ENCODE data around the gene COMMD6. TPM values are rescaled to one million over a fixed set of nuclear protein-coding genes. Genes with fewer than 3 reads are reported as not detected.

Gene COMMD6
- total RNA-seq, 1 donor from 2014 or later, result 45.7 TPM

GRCh38 chr13:75530549-75530961 is 7.1 kb downstream of the COMMD6 start:
- no peak for DNase-seq (ENCODE audit: low read depth in 2 of 2)

GRCh38 chr13:75521956-75522355 is 15.7 kb downstream of the COMMD6 start:
- no peak for DNase-seq (ENCODE audit: low read depth in 2 of 2)

- DNase-seq (ENCODE audit: low read depth in 2 of 2), result no peak
Measured at GRCh38 chr13:75518439-75519088, 19.1 kb downstream of the COMMD6 start.

GRCh38 chr13:75514080-75514995 is 23.3 kb downstream of the COMMD6 start:
- DNase-seq (ENCODE audit: low read depth in 2 of 2), result no peak

- no peak for DNase-seq (ENCODE audit: low read depth in 2 of 2)
Measured at GRCh38 chr13:75513271-75513670, 24.4 kb downstream of the COMMD6 start.

GRCh38 chr13:75512253-75512652 is 25.4 kb downstream of the COMMD6 start:
- DNase-seq (ENCODE audit: low read depth in 2 of 2), result no peak

GRCh38 chr13:75511051-75511625 is 26.5 kb downstream of the COMMD6 start:
- DNase-seq (ENCODE audit: low read depth in 2 of 2), result no peak

- no peak for DNase-seq (ENCODE audit: low read depth in 2 of 2)
Measured at GRCh38 chr13:75508002-75508548, 29.6 kb downstream of the COMMD6 start.

GRCh38 chr13:75507027-75508001 is 30.3 kb downstream of the COMMD6 start:
- no peak for DNase-seq (ENCODE audit: low read depth in 2 of 2)

- DNase-seq (ENCODE audit: low read depth in 2 of 2), result no peak
Measured at GRCh38 chr13:75506018-75506417, 31.6 kb downstream of the COMMD6 start.

- DNase-seq (ENCODE audit: low read depth in 2 of 2), result no peak
Measured at GRCh38 chr13:75505327-75505726, 32.3 kb downstream of the COMMD6 start.

GRCh38 chr13:75495938-75496337 is 41.7 kb downstream of the COMMD6 start:
- DNase-seq (ENCODE audit: low read depth in 2 of 2), result no peak

- DNase-seq (ENCODE audit: low read depth in 2 of 2), result no peak
Measured at GRCh38 chr13:75494491-75494890, 43.1 kb downstream of the COMMD6 start.

- no peak for DNase-seq (ENCODE audit: low read depth in 2 of 2)
Measured at GRCh38 chr13:75493156-75493555, 44.5 kb downstream of the COMMD6 start.

- no peak for DNase-seq (ENCODE audit: low read depth in 2 of 2)
Measured at GRCh38 chr13:75492389-75492788, 45.3 kb downstream of the COMMD6 start.

- DNase-seq (ENCODE audit: low read depth in 2 of 2), result no peak
Measured at GRCh38 chr13:75491376-75491775, 46.3 kb downstream of the COMMD6 start.

GRCh38 chr13:75489502-75490263 is 48.0 kb downstream of the COMMD6 start:
- DNase-seq (ENCODE audit: low read depth in 2 of 2), result no peak

GRCh38 chr13:75486146-75487062 is 51.2 kb downstream of the COMMD6 start:
- DNase-seq (ENCODE audit: low read depth in 2 of 2), result no peak

Measured in dermis microvascular lymphatic vessel endothelial cell (primary cell).